GM19035 (cell line): ENCODE data around the gene ARID4A.
A peak's percentile ranks its signal among the peaks of the same experiment; 100 is the strongest.
"Not testable (repeated sequence)": the region's sequence is repeated elsewhere in the genome, so short reads cannot be mapped to it uniquely, and the experiment has no call there.

Experiments used
- ATAC-seq: cut with Tn5 transposase; IDR thresholded peaks from one replicate; pipeline ENCODE4 v1.9.1; 2021; ENCODE audit not compliant: unreplicated experiment

The ARID4A gene, protein sequence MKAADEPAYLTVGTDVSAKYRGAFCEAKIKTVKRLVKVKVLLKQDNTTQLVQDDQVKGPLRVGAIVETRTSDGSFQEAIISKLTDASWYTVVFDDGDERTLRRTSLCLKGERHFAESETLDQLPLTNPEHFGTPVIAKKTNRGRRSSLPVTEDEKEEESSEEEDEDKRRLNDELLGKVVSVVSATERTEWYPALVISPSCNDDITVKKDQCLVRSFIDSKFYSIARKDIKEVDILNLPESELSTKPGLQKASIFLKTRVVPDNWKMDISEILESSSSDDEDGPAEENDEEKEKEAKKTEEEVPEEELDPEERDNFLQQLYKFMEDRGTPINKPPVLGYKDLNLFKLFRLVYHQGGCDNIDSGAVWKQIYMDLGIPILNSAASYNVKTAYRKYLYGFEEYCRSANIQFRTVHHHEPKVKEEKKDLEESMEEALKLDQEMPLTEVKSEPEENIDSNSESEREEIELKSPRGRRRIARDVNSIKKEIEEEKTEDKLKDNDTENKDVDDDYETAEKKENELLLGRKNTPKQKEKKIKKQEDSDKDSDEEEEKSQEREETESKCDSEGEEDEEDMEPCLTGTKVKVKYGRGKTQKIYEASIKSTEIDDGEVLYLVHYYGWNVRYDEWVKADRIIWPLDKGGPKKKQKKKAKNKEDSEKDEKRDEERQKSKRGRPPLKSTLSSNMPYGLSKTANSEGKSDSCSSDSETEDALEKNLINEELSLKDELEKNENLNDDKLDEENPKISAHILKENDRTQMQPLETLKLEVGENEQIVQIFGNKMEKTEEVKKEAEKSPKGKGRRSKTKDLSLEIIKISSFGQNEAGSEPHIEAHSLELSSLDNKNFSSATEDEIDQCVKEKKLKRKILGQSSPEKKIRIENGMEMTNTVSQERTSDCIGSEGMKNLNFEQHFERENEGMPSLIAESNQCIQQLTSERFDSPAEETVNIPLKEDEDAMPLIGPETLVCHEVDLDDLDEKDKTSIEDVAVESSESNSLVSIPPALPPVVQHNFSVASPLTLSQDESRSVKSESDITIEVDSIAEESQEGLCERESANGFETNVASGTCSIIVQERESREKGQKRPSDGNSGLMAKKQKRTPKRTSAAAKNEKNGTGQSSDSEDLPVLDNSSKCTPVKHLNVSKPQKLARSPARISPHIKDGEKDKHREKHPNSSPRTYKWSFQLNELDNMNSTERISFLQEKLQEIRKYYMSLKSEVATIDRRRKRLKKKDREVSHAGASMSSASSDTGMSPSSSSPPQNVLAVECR

DNA sequence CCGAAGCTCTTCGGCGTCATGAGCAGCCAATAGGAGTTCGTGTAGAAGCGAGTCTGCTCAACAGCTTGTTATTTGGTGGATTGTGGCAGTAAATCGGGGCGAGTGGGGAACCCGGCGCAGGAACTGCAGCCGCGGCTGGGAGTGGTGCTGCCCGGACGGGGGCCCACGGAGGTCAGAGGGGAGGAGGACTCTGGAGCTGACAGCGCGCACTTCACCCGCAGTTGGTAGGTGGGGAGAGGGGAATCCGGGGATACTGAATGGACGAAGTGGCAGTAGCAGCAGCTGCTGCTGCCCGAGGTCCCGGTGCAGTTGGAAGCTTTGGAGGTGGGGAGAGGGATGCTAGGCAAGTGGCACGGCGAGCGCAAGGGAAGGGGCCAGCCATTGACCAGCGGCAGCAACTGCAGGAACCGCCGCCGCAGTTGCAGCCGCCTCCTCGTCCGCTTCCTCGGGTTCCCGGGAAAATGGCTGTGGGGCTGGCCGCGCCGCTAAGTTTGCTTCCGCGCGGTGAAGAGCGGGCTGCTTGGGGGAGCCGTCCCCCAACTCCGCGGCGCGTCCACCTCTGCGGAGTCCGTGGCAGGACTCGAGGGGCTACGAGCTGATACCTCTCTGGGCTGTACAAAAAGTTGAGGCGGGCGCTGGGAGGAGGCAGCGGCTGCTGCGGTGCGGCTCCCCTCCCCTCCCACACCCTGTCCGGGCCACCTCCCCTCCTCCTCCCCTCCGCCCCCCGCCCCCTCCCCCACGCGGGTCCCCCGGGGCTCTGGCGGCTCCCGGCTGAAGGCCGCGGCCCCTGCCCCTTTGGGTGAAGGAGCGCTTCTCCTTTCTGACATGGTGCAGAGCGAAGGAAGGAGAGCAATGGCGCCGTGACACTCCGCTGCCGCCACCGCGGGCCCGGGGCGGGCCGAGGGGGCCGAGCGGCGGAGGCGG is at the start of gene ARID4A:
Gene ARID4A, plus strand, starts transcription at position 79 of the 924 bp plus-strand sequence. CDS start 1,300 bp downstream, outside the sequence.
- peak; percentile 10 for ATAC-seq

DNA sequence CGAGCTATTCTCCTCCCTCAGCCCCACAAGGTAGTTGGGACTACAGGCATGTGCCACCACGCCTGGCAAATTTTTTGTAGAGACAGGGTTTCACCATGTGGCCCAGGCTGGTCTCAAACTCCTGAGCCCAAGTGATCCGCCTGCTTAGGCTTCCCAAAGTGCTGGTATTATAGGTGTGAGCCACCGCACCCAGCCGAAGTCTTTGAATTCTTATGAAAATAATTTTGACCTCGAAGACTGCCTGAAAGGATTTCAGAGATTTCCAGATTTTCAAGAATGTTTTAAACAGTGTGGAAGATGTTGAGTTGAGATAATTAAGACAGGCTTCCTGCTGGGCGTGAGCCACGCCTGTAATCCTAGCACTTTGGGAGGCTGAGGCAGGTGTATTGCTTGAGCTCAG is 48.7 kb upstream of the ARID4A start:
- ATAC-seq, result no peak

DNA sequence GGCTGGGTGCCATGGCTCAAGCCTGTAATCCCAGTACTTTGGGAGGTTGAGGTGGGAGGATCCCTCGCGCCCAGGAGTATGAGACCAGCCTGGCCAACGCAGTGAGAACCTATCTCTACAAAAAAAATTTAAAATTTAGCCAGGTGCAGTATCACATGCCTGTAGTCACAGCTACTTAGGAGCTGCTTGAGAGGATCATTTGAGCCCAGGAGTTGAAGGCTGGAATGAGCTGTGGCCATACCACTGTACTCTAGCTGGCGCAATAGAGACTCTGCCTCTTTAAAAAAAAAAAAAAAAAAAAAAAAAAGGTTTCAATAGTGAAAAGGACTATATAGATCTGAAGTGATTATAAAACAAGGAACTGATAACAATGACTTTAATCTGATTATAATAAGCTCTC is 40.2 kb upstream of the ARID4A start:
- no peak for ATAC-seq

DNA sequence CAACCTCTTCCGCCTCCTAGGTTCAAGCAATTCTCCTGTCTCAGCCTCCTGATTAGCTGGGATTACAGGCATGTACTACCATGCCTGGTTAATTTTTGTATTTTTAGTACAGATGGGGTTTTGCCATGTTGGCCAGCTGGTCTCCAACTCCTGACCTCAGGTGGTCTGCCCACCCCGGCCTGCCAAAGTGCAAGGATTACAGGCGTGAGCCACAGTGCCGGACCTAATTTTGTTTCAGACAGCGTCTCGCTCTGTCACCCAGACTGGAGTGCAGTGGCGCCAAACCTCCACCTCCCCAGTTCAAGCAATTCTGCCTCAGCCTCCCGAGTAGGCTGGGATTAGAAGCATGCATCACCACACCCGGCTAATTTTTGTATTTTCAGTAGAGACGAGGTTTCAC is 36.4 kb upstream of the ARID4A start:
- not testable (repeated sequence) for ATAC-seq

DNA sequence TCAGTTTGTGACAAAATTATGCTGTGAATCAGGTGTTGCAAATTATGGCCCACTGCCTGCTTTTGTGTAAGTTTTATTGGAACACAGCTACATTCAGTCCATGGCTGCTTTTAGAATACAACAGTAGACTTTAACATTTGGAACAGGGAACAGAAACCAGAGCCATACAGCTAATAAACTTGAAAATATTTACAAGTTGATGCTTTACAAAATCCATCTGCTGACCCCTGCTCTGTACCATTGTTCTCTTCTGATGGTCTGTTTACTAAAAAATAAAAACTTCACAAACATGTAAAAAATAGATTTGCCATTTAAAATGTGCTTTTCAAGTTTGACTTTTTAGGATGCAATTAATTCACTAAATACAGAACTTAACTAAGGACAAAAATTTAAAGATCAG is 33.0 kb upstream of the ARID4A start:
- no peak for ATAC-seq

DNA sequence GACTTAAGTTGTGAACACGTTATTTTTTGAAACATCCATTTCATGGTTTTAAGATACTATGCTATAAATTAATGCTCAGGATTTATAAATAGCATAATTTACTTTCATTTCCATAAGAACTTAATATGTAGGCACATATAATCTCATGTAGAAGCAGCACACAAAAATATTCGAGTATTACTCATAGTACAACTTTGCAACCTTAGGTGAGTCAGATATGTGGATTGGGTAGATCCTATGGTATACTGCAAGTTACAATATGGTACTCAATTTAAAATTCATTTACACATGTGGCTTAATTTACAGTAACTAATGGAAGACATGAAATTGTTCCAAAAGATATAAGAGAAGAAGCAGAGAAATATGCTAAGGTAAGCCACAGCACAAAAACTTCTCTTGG is 27.7 kb upstream of the ARID4A start:
- ATAC-seq, result no peak

DNA sequence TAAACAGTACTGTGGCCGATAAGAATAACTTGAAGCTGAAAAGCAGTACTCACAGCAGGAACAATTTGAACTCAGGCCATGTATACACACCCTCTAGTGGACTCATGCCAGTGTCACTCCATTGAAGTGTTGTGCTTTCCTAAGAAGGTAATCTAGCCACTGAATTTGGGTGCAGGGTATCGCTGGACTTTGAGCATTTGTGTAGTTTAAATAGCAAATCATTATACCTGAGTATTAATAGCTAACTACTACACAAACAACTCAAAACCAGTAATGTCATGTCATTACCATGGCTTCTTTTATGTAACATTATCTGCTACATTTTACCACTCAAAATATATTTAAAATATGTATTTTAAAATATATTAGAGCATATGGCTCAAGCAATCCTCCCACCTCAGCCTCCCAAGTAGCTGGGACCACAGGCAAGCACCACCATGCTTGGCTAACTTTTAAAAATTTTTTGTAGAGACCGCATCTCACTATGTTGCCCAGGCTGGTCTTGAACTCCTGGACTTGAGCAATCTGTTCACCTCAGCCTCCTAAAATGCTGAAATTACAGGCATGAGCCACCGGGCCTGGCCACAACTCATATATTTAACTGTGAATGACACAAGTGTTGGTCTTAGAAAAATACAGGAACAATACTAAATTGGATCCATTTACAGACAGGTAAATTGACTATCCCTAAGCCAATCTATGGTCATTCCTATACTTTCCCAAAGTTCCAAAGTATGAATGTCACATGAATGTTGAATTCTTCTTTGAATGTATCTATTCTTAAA is 25.6 kb upstream of the ARID4A start:
- no peak for ATAC-seq

DNA sequence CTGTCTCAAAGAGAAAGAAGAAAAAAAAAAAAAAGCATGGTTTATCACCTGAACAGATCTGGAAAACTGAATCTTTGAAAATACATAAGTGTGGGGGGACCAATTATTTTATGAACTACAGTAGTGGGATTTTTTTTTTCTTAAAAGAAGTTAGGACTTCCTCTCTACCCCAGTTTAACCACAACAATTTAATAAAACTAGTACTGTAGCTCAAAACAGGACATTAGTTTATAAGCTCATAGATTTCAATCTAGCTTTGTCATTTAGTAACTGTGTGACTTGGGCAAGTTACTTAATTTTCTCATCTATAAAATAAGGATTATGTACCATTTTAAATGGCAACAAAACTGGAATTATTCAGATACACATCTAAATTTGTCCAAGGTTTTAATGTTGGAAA is 23.5 kb upstream of the ARID4A start:
- ATAC-seq, result no peak

DNA sequence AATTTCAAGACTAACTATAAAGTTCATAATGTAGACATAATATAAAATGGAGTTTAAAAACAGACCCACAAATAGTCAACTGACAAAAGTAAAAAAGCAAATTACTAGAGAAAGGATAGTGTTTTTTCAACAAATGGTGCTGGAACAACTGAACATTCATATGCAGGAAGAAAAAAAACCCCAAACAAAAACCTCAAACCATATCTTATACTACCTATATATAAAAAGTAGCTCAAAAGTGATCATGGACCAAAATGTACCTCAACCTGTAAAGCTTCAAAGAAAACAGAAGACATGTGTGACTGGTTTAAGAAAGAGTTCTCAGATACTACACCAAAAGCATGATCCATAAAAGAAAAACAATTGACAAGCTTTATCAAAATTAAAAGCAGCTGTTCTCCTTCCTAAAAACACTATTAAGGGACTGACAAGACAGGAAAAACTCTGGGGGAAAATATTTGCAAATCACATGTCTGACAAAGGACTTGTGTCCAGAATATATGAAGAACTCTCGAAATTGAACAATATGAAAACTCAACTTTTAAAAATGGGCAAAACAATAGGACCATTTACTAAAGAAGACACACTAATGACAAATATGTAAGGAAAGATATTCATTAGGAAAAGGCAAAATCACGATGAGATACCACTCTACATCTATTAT is 22.7 kb upstream of the ARID4A start:
- ATAC-seq, result no peak

DNA sequence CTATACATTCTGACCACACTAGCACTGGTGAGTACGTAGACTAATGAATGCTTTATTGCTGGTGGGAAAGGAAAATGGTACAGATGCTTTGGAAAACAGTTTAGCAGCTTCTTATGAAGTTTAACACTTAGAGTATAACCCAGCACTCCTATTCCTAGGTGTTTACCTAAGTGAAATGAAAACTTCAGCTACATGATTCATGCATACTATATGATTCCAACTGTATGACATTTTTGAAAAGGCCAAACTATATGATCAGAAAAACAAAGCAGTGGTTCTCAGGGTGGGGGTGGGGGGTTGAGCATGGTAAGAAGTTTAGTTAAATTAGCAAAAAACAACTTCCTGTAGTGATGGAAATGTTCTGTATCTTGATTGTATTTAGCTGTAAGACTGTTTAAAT is 22.1 kb upstream of the ARID4A start:
- ATAC-seq, result no peak

DNA sequence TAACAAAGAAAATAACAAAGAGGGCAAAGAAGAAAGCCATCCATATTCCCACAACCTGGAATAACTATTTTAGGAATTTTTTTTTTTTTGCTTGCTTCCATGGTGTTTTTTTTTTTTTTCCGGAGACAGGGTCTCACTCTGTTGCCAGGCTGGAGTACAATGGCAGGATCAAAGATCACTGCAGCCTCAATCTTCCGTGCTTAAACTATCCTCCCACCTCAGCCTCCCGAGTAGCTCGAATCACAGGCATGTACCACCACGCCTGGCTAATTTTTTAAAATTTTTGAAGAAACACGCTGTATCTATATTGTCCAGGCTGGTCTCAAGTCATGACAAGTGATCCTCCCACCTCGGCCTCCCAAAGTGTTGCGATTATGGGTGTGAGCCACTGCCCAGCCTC is 20.2 kb upstream of the ARID4A start:
- no peak for ATAC-seq

DNA sequence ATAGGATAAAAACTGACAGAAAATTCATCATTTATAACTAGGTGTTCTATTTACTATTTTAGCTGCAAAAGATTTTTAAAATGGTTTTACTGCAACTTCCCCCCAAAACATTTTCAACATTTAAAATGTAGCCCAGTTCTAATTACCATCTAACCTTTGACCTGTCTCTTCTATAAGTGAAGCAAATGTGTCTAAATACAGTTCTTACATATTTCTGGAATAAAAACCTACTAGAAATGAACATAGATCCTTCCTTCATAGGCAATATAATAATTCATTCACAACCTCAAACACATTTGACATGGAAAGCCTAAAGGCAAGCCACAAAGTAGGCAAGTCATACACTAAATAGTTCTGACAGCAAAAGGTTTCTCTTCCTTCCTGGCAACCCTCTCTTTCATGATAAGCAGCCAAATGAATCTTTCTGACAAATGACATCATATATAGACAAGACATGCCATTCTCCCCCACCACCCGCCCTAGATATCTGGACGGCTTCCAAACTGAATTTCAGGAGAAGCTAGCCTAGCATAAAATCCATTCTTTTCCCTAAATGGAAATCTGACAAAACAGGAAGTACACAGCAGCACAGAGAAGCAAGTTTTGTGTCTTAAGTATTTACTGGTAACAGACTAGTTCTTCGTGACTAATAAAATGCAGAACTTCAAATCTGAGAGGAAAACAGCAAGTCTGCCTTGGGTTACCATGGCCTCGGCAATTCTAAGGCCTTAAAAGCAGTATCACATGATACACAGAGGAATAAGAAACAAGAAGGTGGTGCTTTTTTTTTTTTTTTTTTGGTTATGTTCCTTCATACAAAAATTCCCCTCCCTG is 17.2 kb upstream of the ARID4A start:
- ATAC-seq, result peak; percentile 66

DNA sequence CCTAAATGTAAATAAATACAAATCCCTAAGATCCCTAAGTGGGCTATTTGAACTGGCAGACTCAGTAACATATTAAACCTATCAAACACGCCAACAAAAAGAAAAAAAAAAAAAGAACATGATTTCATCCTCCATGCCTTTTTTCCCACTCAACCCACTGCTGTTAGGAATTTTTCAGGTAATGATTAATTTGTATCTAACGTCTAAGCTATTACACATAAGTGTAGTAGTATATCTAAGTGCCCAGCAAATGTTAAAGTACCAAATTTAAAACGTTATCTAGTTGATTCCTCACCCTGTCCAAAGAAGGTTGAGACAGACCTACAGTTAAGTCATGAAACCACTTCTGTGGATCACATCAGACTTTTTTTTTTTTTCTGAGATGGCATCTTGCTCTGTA is 16.4 kb upstream of the ARID4A start:
- no peak for ATAC-seq

DNA sequence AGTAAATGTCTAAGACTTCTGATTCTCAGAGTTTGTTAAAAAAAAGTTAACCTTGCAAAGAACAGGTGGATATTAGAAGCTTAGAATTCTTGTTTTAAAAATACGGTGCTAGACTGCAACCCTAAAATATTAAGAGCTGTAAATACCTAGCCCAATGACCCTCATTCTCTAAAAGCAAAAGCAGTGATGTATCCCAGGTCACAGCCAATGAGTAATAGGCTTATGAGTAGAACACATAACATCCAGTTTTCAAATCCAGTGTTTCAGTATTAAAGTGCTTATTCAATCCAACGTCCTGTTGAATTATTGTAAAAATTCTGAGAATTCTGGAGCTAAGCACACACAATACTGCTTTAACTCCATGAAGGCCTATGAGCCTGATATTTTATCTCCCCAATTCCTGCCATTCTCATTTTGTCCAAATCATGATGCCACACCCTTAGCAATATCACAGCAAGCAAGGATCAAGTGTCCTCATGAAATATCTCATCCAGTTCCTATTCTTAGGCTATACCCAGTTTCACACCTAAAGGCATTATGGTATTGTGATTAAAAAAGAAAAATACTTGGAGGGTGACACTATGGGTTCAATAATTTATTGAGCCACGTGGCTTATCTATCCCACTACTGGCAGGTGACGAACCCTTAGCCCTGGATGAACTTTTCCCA is 15.3 kb upstream of the ARID4A start:
- no peak for ATAC-seq

DNA sequence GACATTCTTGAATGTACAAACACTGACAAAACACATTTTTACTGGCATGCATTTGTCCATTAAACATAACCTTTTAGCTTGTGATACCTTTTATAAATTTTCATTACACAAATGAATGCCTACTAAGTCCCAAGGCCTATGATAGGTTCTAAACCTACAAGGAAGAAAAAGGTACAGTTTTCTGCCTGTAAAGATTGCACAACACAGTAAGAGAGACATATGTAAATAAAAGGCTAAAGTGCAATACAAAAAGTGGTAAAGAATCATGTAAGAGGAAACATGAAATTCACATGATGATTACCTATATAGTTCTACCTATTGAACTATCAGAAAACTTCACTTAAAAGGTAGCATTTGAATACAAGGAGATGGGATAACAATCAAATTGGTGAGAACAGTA is 14.6 kb upstream of the ARID4A start:
- no peak for ATAC-seq

DNA sequence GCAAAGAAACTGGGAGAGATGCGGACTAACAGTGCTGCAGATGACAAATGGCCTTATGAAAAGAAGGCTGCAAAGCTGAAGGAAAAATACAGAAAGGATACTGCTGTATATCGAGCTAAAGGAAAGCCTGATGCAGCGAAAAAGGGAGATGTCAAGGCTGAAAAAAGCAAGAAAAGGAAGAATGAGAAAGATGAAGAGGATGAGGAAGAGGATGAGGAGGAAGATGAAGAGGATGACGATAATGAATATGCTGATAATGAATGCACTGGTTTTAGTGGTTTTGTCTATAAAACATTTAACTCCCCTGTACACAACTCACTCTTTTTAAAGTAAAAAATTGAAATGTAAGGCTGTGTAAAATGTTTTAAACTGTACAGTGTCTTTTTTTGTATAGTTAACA is 13.2 kb upstream of the ARID4A start:
- ATAC-seq, result no peak

DNA sequence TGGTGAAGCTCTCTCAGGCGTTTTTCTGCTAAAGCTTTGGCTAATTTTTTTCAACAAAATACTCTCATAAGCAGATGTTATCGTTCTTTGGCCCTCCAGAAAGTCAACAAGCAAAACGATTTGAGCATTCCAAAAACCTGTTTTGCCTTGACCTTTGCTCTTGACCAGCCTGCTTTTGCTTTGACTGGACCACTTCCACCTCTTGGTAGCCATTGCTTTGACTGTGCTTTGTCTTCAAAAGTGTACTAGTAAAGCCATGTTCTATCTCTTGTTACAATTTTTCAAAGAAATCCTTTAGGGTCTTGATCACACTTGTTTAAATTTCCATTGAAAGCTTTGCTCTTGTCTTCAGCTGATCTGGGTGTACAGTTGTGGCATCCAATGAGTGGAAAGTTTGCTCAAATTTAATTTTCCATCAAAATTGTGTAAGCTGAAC is 10.7 kb upstream of the ARID4A start:
- ATAC-seq, result no peak
